DOHH2 (cell line): Measurements from ENCODE around the gene UBE2I.
A peak's percentile ranks its signal among the peaks of the same experiment; 100 is the strongest.

Experiments
- H3F3A ChIP-seq: fragments of 200-600 bp; sonication (generic), shearing (Covaris generic); 2 replicates; pipeline ENCODE4 v1.6.0; 2016; ENCODE audit warnings: antibody characterized with exemption, mild to moderate bottlenecking; ENCODE audit not compliant: control insufficient read depth, insufficient read depth
- H3K27ac ChIP-seq: fragments of 200-600 bp; sonication (generic); 2 replicates; pipeline ENCODE4 v1.5.1; 2014; ENCODE audit warnings: low read depth, mild to moderate bottlenecking, low read length, moderate library complexity
- H3K27me3 ChIP-seq: fragments of 200-600 bp; sonication (generic); 2 replicates; pipeline ENCODE4 v1.6.1; 2014; ENCODE audit warnings: mild to moderate bottlenecking, low read length, mixed read lengths; ENCODE audit not compliant: control insufficient read depth
- H3K36me3 ChIP-seq: fragments of 200-600 bp; sonication (generic); 2 replicates; pipeline ENCODE4 v1.6.1; 2014; ENCODE audit warnings: mild to moderate bottlenecking, low read length, moderate library complexity, mixed read lengths; ENCODE audit not compliant: control insufficient read depth
- H3K4me1 ChIP-seq: fragments of 200-600 bp; sonication (generic); 2 replicates; pipeline ENCODE4 v1.6.1; 2014; ENCODE audit warnings: mild to moderate bottlenecking, low read length, mixed read lengths; ENCODE audit not compliant: control insufficient read depth
- H3K4me2 ChIP-seq: fragments of 200-600 bp; sonication (generic); 2 replicates; pipeline ENCODE4 v1.6.0; 2014; ENCODE audit warnings: mild to moderate bottlenecking, low read length, moderate library complexity
- H3K4me3 ChIP-seq: fragments of 200-600 bp; sonication (generic); 2 replicates; pipeline ENCODE4 v1.5.1; 2014; ENCODE audit warnings: mild to moderate bottlenecking, low read length, mixed read lengths
- H3K79me2 ChIP-seq: fragments of 200-600 bp; sonication (generic); 2 replicates; pipeline ENCODE4 v1.6.1; 2014; ENCODE audit warnings: mild to moderate bottlenecking, low read length, mixed read lengths; ENCODE audit not compliant: control insufficient read depth
- H3K9me2 ChIP-seq: fragments of 200-600 bp; sonication (generic); replicated peaks from 2 replicates; pipeline ENCODE4 v1.6.1; 2014; ENCODE audit warnings: mild to moderate bottlenecking, low read length, mixed read lengths; ENCODE audit not compliant: control insufficient read depth
- H3K9me3 ChIP-seq: fragments of 200-600 bp; sonication (generic); 2 replicates; pipeline ENCODE4 v1.6.1; 2014; ENCODE audit warnings: antibody characterized with exemption, low read length, mixed read lengths; ENCODE audit not compliant: control insufficient read depth, insufficient read depth
- H4K20me1 ChIP-seq: fragments of 200-600 bp; sonication (generic); 2 replicates; pipeline ENCODE4 v1.6.0; 2014; ENCODE audit warnings: low read depth, mild to moderate bottlenecking, antibody characterized with exemption, low read length, moderate library complexity; ENCODE audit not compliant: control insufficient read depth, insufficient read depth
- EZH2phosphoT487 ChIP-seq: fragments of 200-600 bp; sonication (generic); IDR thresholded peaks from 2 replicates; pipeline ENCODE4 v1.6.1; 2017; ENCODE audit warnings: borderline replicate concordance, mild to moderate bottlenecking, antibody characterized with exemption, low read length, moderate library complexity, mixed read lengths
- TF ChIP-seq, protein P1 (sequence below): fragments of 200-600 bp; sonication (generic); IDR thresholded peaks from one replicate; pipeline ENCODE4 v1.5.1; 2014; ENCODE audit warnings: antibody characterized with exemption, mild to moderate bottlenecking, low read depth, low read length; ENCODE audit not compliant: poor library complexity, severe bottlenecking

UBE2I gene

DNA sequence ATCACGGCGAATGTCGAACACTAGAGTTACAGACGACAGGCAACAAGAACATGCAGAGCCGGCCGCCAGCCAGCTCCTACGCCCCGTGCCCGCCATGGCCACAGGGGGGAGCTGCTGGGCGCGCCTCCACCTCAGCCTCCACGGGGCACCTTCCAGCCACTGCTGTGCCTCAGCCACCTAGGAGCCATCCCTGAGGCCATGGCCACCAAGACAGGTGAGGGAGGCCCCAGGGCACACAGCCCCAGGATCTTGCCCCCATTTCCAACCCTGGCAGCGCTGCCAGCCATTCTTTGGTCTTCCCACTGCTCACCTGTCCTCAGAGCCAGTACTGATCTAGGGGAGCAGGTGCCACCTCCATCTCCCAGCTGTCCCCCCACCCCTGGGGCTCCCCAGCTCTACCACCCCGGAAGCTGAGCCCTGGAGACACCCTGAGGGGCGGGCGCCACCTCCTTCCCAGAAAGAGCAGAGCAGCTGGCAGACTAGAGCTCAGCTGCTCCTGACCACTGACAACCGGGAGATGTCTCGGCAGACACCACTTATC, 54.1 kb downstream of the UBE2I start:
- H3K4me3 ChIP-seq: no peak overlapping the region
- no peak overlapping the region for H3K27ac ChIP-seq
- H3K36me3 ChIP-seq: peaks cover 18% of the 10 kb centered on the region
- no peaks in the 10 kb centered on the region for H3K9me3 ChIP-seq
- no peaks in the 10 kb centered on the region for H4K20me1 ChIP-seq
- H3K79me2 ChIP-seq: peaks cover 11% of the 10 kb centered on the region
- no peak overlapping the region for H3K4me2 ChIP-seq
- no peaks in the 10 kb centered on the region for H3K9me2 ChIP-seq
- no peaks in the 10 kb centered on the region for H3K4me1 ChIP-seq
- H3F3A ChIP-seq: 0 out of 2 replicates have a peak, but pooled peaks cover 3% of the 10 kb centered on the region
- TF ChIP-seq EZH2phosphoT487: no peak
- TF ChIP-seq, protein P1, sequence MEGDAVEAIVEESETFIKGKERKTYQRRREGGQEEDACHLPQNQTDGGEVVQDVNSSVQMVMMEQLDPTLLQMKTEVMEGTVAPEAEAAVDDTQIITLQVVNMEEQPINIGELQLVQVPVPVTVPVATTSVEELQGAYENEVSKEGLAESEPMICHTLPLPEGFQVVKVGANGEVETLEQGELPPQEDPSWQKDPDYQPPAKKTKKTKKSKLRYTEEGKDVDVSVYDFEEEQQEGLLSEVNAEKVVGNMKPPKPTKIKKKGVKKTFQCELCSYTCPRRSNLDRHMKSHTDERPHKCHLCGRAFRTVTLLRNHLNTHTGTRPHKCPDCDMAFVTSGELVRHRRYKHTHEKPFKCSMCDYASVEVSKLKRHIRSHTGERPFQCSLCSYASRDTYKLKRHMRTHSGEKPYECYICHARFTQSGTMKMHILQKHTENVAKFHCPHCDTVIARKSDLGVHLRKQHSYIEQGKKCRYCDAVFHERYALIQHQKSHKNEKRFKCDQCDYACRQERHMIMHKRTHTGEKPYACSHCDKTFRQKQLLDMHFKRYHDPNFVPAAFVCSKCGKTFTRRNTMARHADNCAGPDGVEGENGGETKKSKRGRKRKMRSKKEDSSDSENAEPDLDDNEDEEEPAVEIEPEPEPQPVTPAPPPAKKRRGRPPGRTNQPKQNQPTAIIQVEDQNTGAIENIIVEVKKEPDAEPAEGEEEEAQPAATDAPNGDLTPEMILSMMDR: peak; percentile 94
- no peaks in the 10 kb centered on the region for H3K27me3 ChIP-seq

DNA sequence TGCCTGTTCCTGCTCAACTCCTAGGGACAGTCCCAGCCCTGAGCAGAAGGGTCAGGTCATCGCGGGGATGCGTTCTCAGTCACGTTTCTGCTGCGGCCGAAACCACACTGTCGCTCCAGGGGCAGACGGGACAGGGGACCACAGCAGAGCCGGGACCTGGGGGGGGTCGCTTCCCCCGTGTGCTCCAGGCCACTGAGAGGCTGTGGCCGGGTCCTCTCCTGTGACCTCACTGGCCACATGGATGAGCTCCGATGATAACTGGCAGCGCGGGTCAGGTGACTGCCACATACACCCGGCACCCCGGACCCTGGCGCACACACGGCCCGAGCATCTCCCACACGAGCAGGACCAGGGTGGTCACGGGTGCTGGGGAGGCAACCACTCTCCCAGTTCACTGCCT, 55.1 kb downstream of the UBE2I start:
- no peaks in the 10 kb centered on the region for H3K9me3 ChIP-seq
- H3K4me3 ChIP-seq: no peak overlapping the region
- no peaks in the 10 kb centered on the region for H4K20me1 ChIP-seq
- peaks cover 18% of the 10 kb centered on the region for H3K36me3 ChIP-seq
- no peak for TF ChIP-seq EZH2phosphoT487
- TF ChIP-seq, protein P1: no peak
- H3K27me3 ChIP-seq: no peaks in the 10 kb centered on the region
- H3K4me1 ChIP-seq: no peaks in the 10 kb centered on the region
- H3K27ac ChIP-seq: no peak overlapping the region
- H3K4me2 ChIP-seq: no peak overlapping the region
- peaks cover 6% of the 10 kb centered on the region for H3K79me2 ChIP-seq
- H3F3A ChIP-seq: 0 out of 2 replicates have a peak, but pooled peaks cover 3% of the 10 kb centered on the region
- no peaks in the 10 kb centered on the region for H3K9me2 ChIP-seq

DNA sequence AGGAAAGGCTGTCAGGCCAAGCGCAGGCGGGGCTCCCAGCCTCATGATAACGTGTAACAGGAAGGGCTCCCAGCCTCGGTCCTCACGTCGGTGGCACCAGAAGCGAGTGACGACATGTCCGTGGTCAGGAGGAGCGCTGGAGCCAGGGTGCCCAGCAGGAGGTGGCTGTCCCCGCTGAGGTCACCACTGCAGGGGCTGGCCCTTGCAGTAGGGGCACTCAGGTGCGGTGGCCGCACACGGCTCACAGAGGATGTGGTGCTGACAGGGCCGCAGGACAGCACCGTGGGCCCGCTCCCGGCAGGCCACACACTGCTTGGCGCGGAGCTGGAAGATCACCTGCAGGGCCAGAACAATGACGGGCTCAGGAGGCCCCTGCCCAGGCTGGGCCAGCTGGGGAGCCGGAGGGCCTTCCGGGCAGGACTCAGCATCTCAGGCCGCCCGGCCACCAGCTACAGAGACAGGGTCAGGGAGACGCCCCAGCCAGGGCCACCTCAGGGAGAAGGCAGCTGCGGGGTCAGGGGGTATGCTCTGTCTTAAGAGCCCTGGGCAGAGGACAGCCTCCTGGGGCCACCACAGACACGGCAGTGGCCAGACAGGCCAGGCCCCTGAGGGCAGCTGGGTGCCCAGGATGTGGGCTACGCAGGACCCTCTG, 56.8 kb downstream of the UBE2I start:
- no peak for TF ChIP-seq EZH2phosphoT487
- TF ChIP-seq, protein P1: no peak
- H3K36me3 ChIP-seq: peaks cover 18% of the 10 kb centered on the region
- no peaks in the 10 kb centered on the region for H3K27me3 ChIP-seq

More for the DNA sequence above, 56.8 kb downstream of the UBE2I start:
- Histone ChIP-seq H3K27ac (no peak overlapping the region), H3K9me2 (no peaks in the 10 kb centered on the region), H3K4me2 (no peak overlapping the region), H3F3A (0 out of 2 replicates have a peak, but pooled peaks cover 3% of the 10 kb centered on the region), H3K9me3 (no peaks in the 10 kb centered on the region), H4K20me1 (no peaks in the 10 kb centered on the region), H3K4me1 (no peaks in the 10 kb centered on the region), H3K79me2 (no peaks in the 10 kb centered on the region; the same call in 1 of the 2 replicates), H3K4me3 (no peak overlapping the region)
